HG03442 (cell line): ENCODE results near the gene COX4I1.

Source experiments
- ATAC-seq: cut with Tn5 transposase; IDR thresholded peaks from one replicate; pipeline ENCODE4 v1.9.1; 2021; ENCODE audit warnings: mild to moderate bottlenecking, moderate library complexity; ENCODE audit not compliant: unreplicated experiment

COX4I1 gene

DNA sequence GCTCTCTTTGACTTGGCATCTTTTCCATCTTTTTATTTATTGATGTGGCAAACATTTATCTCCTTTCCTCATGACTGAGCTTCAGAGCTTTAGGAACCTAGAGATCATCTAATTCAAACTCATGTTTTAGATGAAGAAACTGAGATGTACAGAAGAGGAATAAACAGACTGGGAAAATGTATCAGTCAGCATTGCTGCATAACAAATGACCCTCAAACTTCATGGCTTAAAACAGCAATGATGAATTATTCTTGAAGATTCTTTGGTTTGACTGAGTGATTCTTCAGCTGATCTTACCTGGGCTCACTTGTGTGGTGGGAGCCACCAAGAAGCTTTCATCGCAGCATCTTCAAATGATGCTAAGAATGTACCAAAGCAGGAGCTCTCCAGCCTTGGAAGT is 55.4 kb downstream of the COX4I1 start:
- no peak for ATAC-seq

- ATAC-seq: no peak
These were observed 56.6 kb downstream of the COX4I1 start for GRCh38 chr16:85856079-85856478.

DNA sequence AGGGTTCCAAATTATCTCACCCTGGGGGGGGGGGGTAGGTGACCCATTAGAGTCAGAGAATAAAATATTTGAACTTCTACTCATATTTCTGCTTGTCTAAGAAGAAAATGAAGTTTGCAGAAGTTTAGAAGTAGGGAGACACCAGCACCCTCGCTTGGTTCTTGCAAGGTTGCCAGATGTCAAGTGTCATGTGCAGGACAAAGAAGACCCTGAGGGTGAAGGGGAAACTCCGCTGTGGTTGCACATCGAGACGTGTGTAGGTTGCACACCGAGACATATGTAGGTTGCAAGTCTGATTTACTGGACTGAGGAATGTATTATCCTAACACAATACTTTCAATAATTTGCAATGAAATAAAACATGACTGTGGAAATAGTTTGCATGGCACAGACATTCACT is 57.1 kb downstream of the COX4I1 start:
- ATAC-seq: no peak
